Ovary (tissue), 9 donors: ENCODE data around the gene YPEL3. TPM values are rescaled to one million over a fixed set of nuclear protein-coding genes. Genes with fewer than 3 reads are reported as not detected.

ENCODE experiments used
- DNase-seq, 5 donors: peaks; one replicate each; pipeline ENCODE4 v3.0.0-alpha.2; 2019 to 2020
- H3K27ac ChIP-seq, 2 donors: fragments of 200-600 bp; one replicate each; pipeline versions ENCODE4 v1.5.1 to v1.8.0; 2019 to 2022
- H3K27me3 ChIP-seq: fragments of 200-600 bp; one replicate; pipeline ENCODE4 v1.8.0; 2022
- H3K36me3 ChIP-seq: fragments of 200-600 bp; sonication (generic); one replicate; pipeline ENCODE4 v1.5.1; 2019
- H3K4me1 ChIP-seq: one replicate; pipeline ENCODE4 v1.8.1; 2013; ENCODE audit warnings: mild to moderate bottlenecking, moderate library complexity; ENCODE audit not compliant: insufficient read depth
- H3K4me3 ChIP-seq: fragments of 200-600 bp; sonication (generic); one replicate; pipeline ENCODE4 v1.5.1; 2017
- H3K9me3 ChIP-seq, 2 donors: fragments of 200-600 bp in 1 of 2; sonication (generic) in 1 of 2; one replicate each; pipeline versions ENCODE4 v1.5.1 to v1.8.1; 2013 to 2019; ENCODE audit warnings: mild to moderate bottlenecking in 1 of 2, moderate library complexity in 1 of 2
- CTCF ChIP-seq, 3 donors: fragments of 450-650 bp in 2 of 3; fragments of 200-600 bp in 1 of 3; IDR thresholded peaks; one replicate each; pipeline versions ENCODE4 v1.5.1 to v1.8.0; 2016 to 2022; ENCODE audit warnings: antibody characterized with exemption in 3 of 3, mild to moderate bottlenecking in 1 of 3
- EP300 ChIP-seq: sonication (generic); formaldehyde crosslinking; IDR thresholded peaks from one replicate; pipeline ENCODE4 v1.6.1; 2017; ENCODE audit warnings: antibody characterized with exemption
- POLR2A ChIP-seq: fragments of 450-650 bp; IDR thresholded peaks from one replicate; pipeline ENCODE4 v1.6.1; 2017; ENCODE audit warnings: antibody characterized with exemption, mild to moderate bottlenecking, moderate library complexity
- WGBS, 3 donors: extraction: QIAGEN DNeasy Blood & Tissue Kit in 1 of 3; methylation state at CpG; one replicate each; pipeline versions ENCODE4 v1.1.5 to v1.1.7; 2013 to 2017; 5-methylcytosine and 5-hydroxymethylcytosine counted together
- intact Hi-C, 4 donors: fragments of 100-400 bp; cut with DNase I; formaldehyde crosslinking; loops; one replicate each; pipeline versions ENCODE4 v1.11.0 to v1.15.1; 2022 to 2023
- polyA plus RNA-seq, 2 donors: library from polyadenylated mRNA; stranded (reverse); fragments of 200-250 nt in 1 of 2; fragments of 350-450 nt in 1 of 2; fragmentation: Illumina TruSeq in 1 of 2; extraction: RNeasy Lipid Tissue Mini Kit (QIAGEN cat#74804) in 1 of 2; gene quantifications; one replicate each; pipeline ENCODE4 v1.2.3, GENCODE V29; 2013 to 2014
- total RNA-seq, 7 donors: library from RNA; depleted of rRNA in 2 of 7; stranded (reverse); fragments of >200 nt in 2 of 7; fragmentation: NEBNext Ultra II Directional in 3 of 7; extraction: Animal tissue kit (Norgen Biotek cat#: 25700) in 3 of 7; gene quantifications; one replicate each; pipeline versions ENCODE4 v1.1.0 to v1.2.4, GENCODE V29; 2016 to 2023
- donor health status: DM: no; HTN: no; CAD: no; lungs with moderate emphysema.
- donor health status: DM: no; HTN: no; CAD: no.
- donor health status: Bipolar disorder and iron deficiency.
- donor health status: DM: yes; HTN: yes; CAD: no.
- donor health status: DM: no; HTN: no; CAD: no.
- donor health status: DM: yes; HTN: yes; CAD: no.

Gene YPEL3
- total and polyA plus RNA-seq, 9 donors = 12.7 to 134 (median 63.1) TPM

- no peak for TF ChIP-seq EP300
- no peaks in the 10 kb centered on the region for H3K27me3 ChIP-seq
- H3K9me3 ChIP-seq = no peaks in the 10 kb centered on the region
- H3K27ac ChIP-seq = peak overlapping the region in 1 of 2 donors; percentile 99
- 52 to 71% (median 56%) methylated on average over 6 of the region's 6 CpGs for WGBS, 3 donors
- H3K36me3 ChIP-seq = no peaks in the 10 kb centered on the region
- H3K4me1 ChIP-seq = peaks cover 21% of the 10 kb centered on the region
- DNase-seq = no peak
- H3K4me3 ChIP-seq = no peak overlapping the region
- intact Hi-C loops = loop anchor here in 1 of 4 donors (10.0 kb wide), 1 partner anchor 337 kb away; the partner anchor contains the start of gene ZNF771
These were observed 28.5 kb downstream of the YPEL3 start for GRCh38 chr16:30067584-30067916.

- 15 to 40% (median 15%) methylated on average over 21 of the region's 21 CpGs for WGBS, 3 donors
- H3K9me3 ChIP-seq = no peaks in the 10 kb centered on the region
- peak overlapping the region; percentile 80 to 99 for H3K27ac ChIP-seq
- no peak for TF ChIP-seq POLR2A
- no peak for TF ChIP-seq EP300
- no peak for TF ChIP-seq CTCF (IDR thresholded peaks at IDR 0.05)
- intact Hi-C loops = loop anchor here in 1 of 4 donors (10.0 kb wide), 1 partner anchor 338 kb away; the partner anchor contains the start of gene ZNF771
- DNase-seq = peak in 3 of 5 donors; percentile 51 to 57 (median 52)
- H3K4me1 ChIP-seq = peaks cover 21% of the 10 kb centered on the region
- H3K27me3 ChIP-seq = no peaks in the 10 kb centered on the region
- peak overlapping the region; percentile 97 for H3K4me3 ChIP-seq
- H3K36me3 ChIP-seq = no peaks in the 10 kb centered on the region
These were observed 29.0 kb downstream of the YPEL3 start for GRCh38 chr16:30066761-30067583.

DNA sequence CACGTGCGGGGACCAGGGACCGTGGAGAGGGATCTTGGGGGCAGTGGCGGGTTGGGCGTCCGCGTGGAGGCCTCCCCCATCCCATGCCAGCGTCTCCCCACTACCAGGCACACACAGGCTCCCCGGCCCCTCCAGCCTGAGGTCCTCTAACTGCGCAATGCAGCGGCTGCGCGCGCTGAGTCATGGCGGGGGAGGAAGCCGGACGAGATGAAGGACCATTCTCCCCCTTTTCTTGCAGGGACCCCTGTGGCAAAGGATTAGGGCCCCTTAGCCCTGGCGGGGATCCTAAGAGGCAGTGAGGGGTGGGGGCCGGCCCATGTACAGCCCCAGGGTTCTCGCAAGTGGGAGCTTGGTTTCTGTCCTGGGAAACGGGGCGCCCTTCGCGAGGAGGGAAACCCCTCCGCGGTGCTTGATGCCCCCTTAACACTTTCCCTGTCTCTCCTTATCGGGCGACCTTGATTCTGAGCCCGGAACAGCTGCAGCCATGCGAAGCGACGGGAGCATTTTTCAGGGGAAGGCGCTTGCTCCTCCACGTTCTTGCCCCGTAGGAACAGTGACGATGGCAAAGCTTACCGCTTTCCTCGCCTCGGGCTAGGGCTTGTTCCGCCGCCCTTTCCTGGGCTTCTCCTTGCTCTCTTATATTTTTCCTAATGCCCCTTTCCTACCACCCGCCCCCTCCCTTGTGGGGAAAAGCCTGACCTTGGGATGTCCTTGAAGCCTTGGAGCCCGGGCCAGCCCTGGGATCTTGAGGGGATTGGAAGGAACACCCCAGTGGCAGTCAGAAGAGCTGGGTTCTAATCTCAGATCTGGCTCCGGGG is 29.9 kb downstream of the YPEL3 start:
- TF ChIP-seq CTCF (IDR thresholded peaks at IDR 0.05) = peak in 1 of 3 donors; percentile 29
- no peak for TF ChIP-seq POLR2A
- Histone ChIP-seq H3K27ac (peak overlapping the region; percentile 80 to 99), H3K9me3 (no peaks in the 10 kb centered on the region), H3K4me1 (peaks cover 21% of the 10 kb centered on the region), H3K36me3 (no peaks in the 10 kb centered on the region), H3K27me3 (no peaks in the 10 kb centered on the region), H3K4me3 (peak overlapping the region; percentile 97)
- WGBS, 3 donors = 1% methylated on average over 41 to 44 of the region's 44 CpGs
- DNase-seq = peak in 3 of 5 donors; percentile 45 to 82 (median 75)
- intact Hi-C loops = loop anchor here in 2 of 4 donors (2.0 to 10.0 kb wide), 2 partner anchors 27 to 339 kb away; partner anchors contain the start of gene ZNF771 (in 1 of the 2)

- Histone ChIP-seq H3K36me3 (no peaks in the 10 kb centered on the region), H3K9me3 (no peaks in the 10 kb centered on the region), H3K4me1 (peaks cover 21% of the 10 kb centered on the region), H3K27ac (peak within 1 kb of the TSS; percentile 91 to 99), H3K27me3 (no peaks in the 10 kb centered on the region), H3K4me3 (peak within 1 kb of the TSS; percentile 97)
- peak; percentile 98 for DNase-seq
- 0% methylated on average over 64 to 99 of the region's 99 CpGs for WGBS, 3 donors
- peak; percentile 65 for TF ChIP-seq EP300
- TF ChIP-seq CTCF (IDR thresholded peaks at IDR 0.05) = peak in 2 of 3 donors; percentile 32 to 38
- peak; percentile 91 for TF ChIP-seq POLR2A
- intact Hi-C loops = loop anchor here in 2 of 4 donors (2.0 to 10.0 kb wide), 2 partner anchors 27 to 339 kb away; partner anchors contain the start of gene ZNF771 (in 1 of the 2)
These were observed 30.7 kb downstream of the YPEL3 start, which contains the start of gene ALDOA for GRCh38 chr16:30065102-30065942. Gene ALDOA (plus strand): TSS chr16:30065760. CDS start chr16:30066898, 1,138 bp downstream.
